Choroid plexus epithelial cell (primary cell): ENCODE measurements around the gene CDH13.
A peak's percentile ranks its signal among the peaks of the same experiment; 100 is the strongest.

Experiments used
- DNase-seq: peaks from one replicate; pipeline ENCODE4 v3.0.0-alpha.2; 2010; ENCODE audit warnings: low read depth
- H3K4me3 ChIP-seq: 2 replicates; pipeline ENCODE4 v1.5.1; 2011; ENCODE audit warnings: low read depth, mild to moderate bottlenecking, control low read depth, low read length, moderate library complexity
- CTCF ChIP-seq: conservative IDR thresholded peaks from 2 replicates; pipeline ENCODE4 v1.5.1; 2011; ENCODE audit warnings: low read depth, mild to moderate bottlenecking, control low read depth, inconsistent platforms, low read length, moderate library complexity

CDH13 gene

GRCh38 chr16:82625066-82625968, 1.5 kb upstream of the CDH13 start:
- no peak for TF ChIP-seq CTCF
- no peak overlapping the region for H3K4me3 ChIP-seq
- DNase-seq, result no peak

DNA sequence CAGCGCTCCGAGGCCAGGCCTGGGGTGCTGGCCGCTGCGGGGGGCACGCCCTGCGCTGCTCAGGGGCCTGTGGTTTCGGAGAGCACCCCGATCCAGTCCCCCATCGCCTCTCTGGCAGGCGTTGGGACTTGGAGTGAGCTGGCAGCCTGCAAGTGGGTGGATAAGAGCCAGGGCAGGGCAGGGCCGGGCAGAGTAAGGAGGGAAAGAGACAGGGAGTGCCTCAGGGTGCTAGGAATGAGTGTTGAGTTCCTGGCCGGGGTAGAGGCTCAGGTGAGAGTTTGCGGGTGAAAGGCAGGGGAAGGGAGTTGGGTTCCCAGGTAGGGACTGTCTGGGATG, 1.3 kb downstream of the CDH13 start:
- TF ChIP-seq CTCF, result no peak
- DNase-seq, result no peak
- peak overlapping the region; percentile 73 for H3K4me3 ChIP-seq

GRCh38 chr16:82628711-82629110, 1.9 kb downstream of the CDH13 start:
- no peak for TF ChIP-seq CTCF
- H3K4me3 ChIP-seq, result peak overlapping the region; percentile 3
- no peak for DNase-seq

GRCh38 chr16:82629441-82630027, 2.8 kb downstream of the CDH13 start:
- DNase-seq, result no peak
- no peak overlapping the region for H3K4me3 ChIP-seq
- TF ChIP-seq CTCF, result no peak

GRCh38 chr16:82630219-82630618, 3.5 kb downstream of the CDH13 start:
- no peak for TF ChIP-seq CTCF
- H3K4me3 ChIP-seq, result no peak overlapping the region
- no peak for DNase-seq

GRCh38 chr16:82630688-82631087, 3.9 kb downstream of the CDH13 start:
- DNase-seq, result peak; percentile 67
- no peak overlapping the region for H3K4me3 ChIP-seq

More at GRCh38 chr16:82630688-82631087, 3.9 kb downstream of the CDH13 start:
- peak; percentile 52 for TF ChIP-seq CTCF
